Lung microvascular endothelial cell (primary cell): Measurements from ENCODE around the gene MTFR2. TPM values are rescaled to one million over a fixed set of nuclear protein-coding genes. Genes with fewer than 3 reads are reported as not detected.
A peak's percentile ranks its signal among the peaks of the same experiment; 100 is the strongest.
"Not testable (repeated sequence)": the region's sequence is repeated elsewhere in the genome, so short reads cannot be mapped to it uniquely, and the experiment has no call there.

Experiments
- DNase-seq, 2 donors: peaks; one replicate each; pipeline versions ENCODE4 v3.0.0 to v3.0.0-alpha.2; 2010; ENCODE audit warnings: low read depth in 2 of 2
- total RNA-seq: library from RNA; depleted of rRNA; stranded (reverse); fragments of >200 nt; gene quantifications from 2 replicates; pipeline ENCODE4 v1.2.1, GENCODE V29; 2014

MTFR2 gene
- total RNA-seq, 1 donor from 2014 or later: 0.60 TPM

- peak in 1 of 2 donors; percentile 27 for DNase-seq
Measured at GRCh38 chr6:136235233-136235564, 14.9 kb downstream of the MTFR2 start.

GRCh38 chr6:136232701-136233100, 17.4 kb downstream of the MTFR2 start:
- DNase-seq: no peak

- DNase-seq: no peak
Measured at GRCh38 chr6:136230219-136230853, 19.8 kb downstream of the MTFR2 start.

- DNase-seq: no peak
Measured at GRCh38 chr6:136228814-136229213, 21.3 kb downstream of the MTFR2 start.

- peak in 1 of 2 donors; percentile 31 for DNase-seq
Measured at GRCh38 chr6:136226674-136227377, 23.3 kb downstream of the MTFR2 start.

GRCh38 chr6:136226027-136226673, 24.0 kb downstream of the MTFR2 start:
- peak; percentile 60 to 75 for DNase-seq

- peak in 1 of 2 donors; percentile 14 for DNase-seq
Measured at GRCh38 chr6:136225496-136225895, 24.6 kb downstream of the MTFR2 start.

GRCh38 chr6:136224974-136225373, 25.1 kb downstream of the MTFR2 start:
- DNase-seq: not testable (repeated sequence)

GRCh38 chr6:136216503-136217401, 33.4 kb downstream of the MTFR2 start:
- DNase-seq: no peak

GRCh38 chr6:136213853-136214252, 36.3 kb downstream of the MTFR2 start:
- no peak for DNase-seq

- no peak for DNase-seq
Measured at GRCh38 chr6:136213012-136213539, 37.0 kb downstream of the MTFR2 start.

- DNase-seq: no peak
Measured at GRCh38 chr6:136212608-136213007, 37.5 kb downstream of the MTFR2 start.

- DNase-seq: peak in 1 of 2 donors; percentile 7
Measured at GRCh38 chr6:136210398-136211165, 39.5 kb downstream of the MTFR2 start.

- no peak for DNase-seq
Measured at GRCh38 chr6:136209496-136209895, 40.6 kb downstream of the MTFR2 start.

GRCh38 chr6:136208783-136209182, 41.3 kb downstream of the MTFR2 start:
- DNase-seq: no peak

GRCh38 chr6:136201732-136202131, 48.4 kb downstream of the MTFR2 start:
- DNase-seq: peak; percentile 46 to 73

- no peak for DNase-seq
Measured at GRCh38 chr6:136192902-136193301, 57.2 kb downstream of the MTFR2 start.

- no peak for DNase-seq
Measured at GRCh38 chr6:136191606-136192312, 58.4 kb downstream of the MTFR2 start.

- DNase-seq: no peak
Measured at GRCh38 chr6:136189104-136189503, 61.0 kb downstream of the MTFR2 start.

GRCh38 chr6:136188486-136188885, 61.6 kb downstream of the MTFR2 start:
- no peak for DNase-seq
